ENCODE results near the gene CSMD2.

The CSMD2 gene

GRCh38 chr1:34005309-34005708 is 159.7 kb downstream of the CSMD2 start:
- Histone ChIP-seq H4K20me1 (ENCODE audit: insufficient read depth, low read length) (no peaks in the 10 kb centered on the region), H3K4me1 (ENCODE audit: low read length) (no peaks in the 10 kb centered on the region), H3K27ac (ENCODE audit: low read length) (no peak overlapping the region), H3K9me3 (replicated peaks; ENCODE audit: insufficient read depth, low read length) (no peaks in the 10 kb centered on the region), H3F3A (ENCODE audit: insufficient read depth, low read length) (no peaks in the 10 kb centered on the region), H3K27me3 (replicated peaks; ENCODE audit: insufficient read depth, low read length) (peaks cover 13% of the 10 kb centered on the region), H3K4me3 (ENCODE audit: low read length) (no peak overlapping the region), H3K9ac (ENCODE audit: low read length) (no peak overlapping the region), H3K36me3 (replicated peaks; ENCODE audit: insufficient read depth, low read length) (no peaks in the 10 kb centered on the region), H3K4me2 (ENCODE audit: low read depth, low read length) (no peak overlapping the region), H2AFZ (ENCODE audit: low read length) (no peak overlapping the region), H3K79me2 (ENCODE audit: low read length) (no peaks in the 10 kb centered on the region), H3K9me2 (replicated peaks; ENCODE audit: insufficient read depth, low read length) (no peaks in the 10 kb centered on the region)
- TF ChIP-seq CTCF (IDR thresholded peaks at IDR 0.05; ENCODE audit: low read length) (no peak), EZH2phosphoT487 (IDR thresholded peaks at IDR 0.05; ENCODE audit: low read length) (no peak), EZH2 (optimal IDR thresholded peaks at IDR 0.05; ENCODE audit: low read depth, low read length) (no peak)
- DNase-seq, result no peak

GRCh38 chr1:34002810-34003209 is 162.2 kb downstream of the CSMD2 start:
- H3K9me2 ChIP-seq (replicated peaks; ENCODE audit: insufficient read depth, low read length), result no peaks in the 10 kb centered on the region
- no peaks in the 10 kb centered on the region for H3K36me3 ChIP-seq (replicated peaks; ENCODE audit: insufficient read depth, low read length)
- no peaks in the 10 kb centered on the region for H3K79me2 ChIP-seq (ENCODE audit: low read length)
- DNase-seq, result peak; percentile 16
- H3K9ac ChIP-seq (ENCODE audit: low read length), result no peak overlapping the region
- H4K20me1 ChIP-seq (ENCODE audit: insufficient read depth, low read length), result no peaks in the 10 kb centered on the region
- H3K9me3 ChIP-seq (replicated peaks; ENCODE audit: insufficient read depth, low read length), result no peaks in the 10 kb centered on the region
- no peaks in the 10 kb centered on the region for H3K4me1 ChIP-seq (ENCODE audit: low read length)
- no peak overlapping the region for H3K27ac ChIP-seq (ENCODE audit: low read length)
- no peak overlapping the region for H3K4me2 ChIP-seq (ENCODE audit: low read depth, low read length)
- no peak for TF ChIP-seq EZH2phosphoT487 (IDR thresholded peaks at IDR 0.05; ENCODE audit: low read length)
- TF ChIP-seq CTCF (IDR thresholded peaks at IDR 0.05; ENCODE audit: low read length), result no peak
- no peak for TF ChIP-seq EZH2 (optimal IDR thresholded peaks at IDR 0.05; ENCODE audit: low read depth, low read length)
- no peaks in the 10 kb centered on the region for H3F3A ChIP-seq (ENCODE audit: insufficient read depth, low read length)
- no peak overlapping the region for H3K4me3 ChIP-seq (ENCODE audit: low read length)
- H2AFZ ChIP-seq (ENCODE audit: low read length), result no peak overlapping the region
- H3K27me3 ChIP-seq (replicated peaks; ENCODE audit: insufficient read depth, low read length), result peaks cover 10% of the 10 kb centered on the region

GRCh38 chr1:33997127-33998036 is 167.6 kb downstream of the CSMD2 start:
- Histone ChIP-seq H3K9ac (ENCODE audit: low read length) (no peak overlapping the region), H3K36me3 (replicated peaks; ENCODE audit: insufficient read depth, low read length) (no peaks in the 10 kb centered on the region), H3K27me3 (replicated peaks; ENCODE audit: insufficient read depth, low read length) (peaks cover 10% of the 10 kb centered on the region), H3K9me2 (replicated peaks; ENCODE audit: insufficient read depth, low read length) (no peaks in the 10 kb centered on the region), H3K27ac (ENCODE audit: low read length) (no peak overlapping the region), H3K4me2 (ENCODE audit: low read depth, low read length) (no peak overlapping the region), H2AFZ (ENCODE audit: low read length) (no peak overlapping the region), H3K79me2 (ENCODE audit: low read length) (no peaks in the 10 kb centered on the region), H4K20me1 (ENCODE audit: insufficient read depth, low read length) (no peaks in the 10 kb centered on the region), H3K4me1 (ENCODE audit: low read length) (no peaks in the 10 kb centered on the region), H3F3A (ENCODE audit: insufficient read depth, low read length) (no peaks in the 10 kb centered on the region), H3K4me3 (ENCODE audit: low read length) (no peak overlapping the region), H3K9me3 (replicated peaks; ENCODE audit: insufficient read depth, low read length) (no peaks in the 10 kb centered on the region)
- no peak for DNase-seq
- TF ChIP-seq CTCF (IDR thresholded peaks at IDR 0.05; ENCODE audit: low read length), result no peak
- no peak for TF ChIP-seq EZH2 (optimal IDR thresholded peaks at IDR 0.05; ENCODE audit: low read depth, low read length)
- TF ChIP-seq EZH2phosphoT487 (IDR thresholded peaks at IDR 0.05; ENCODE audit: low read length), result no peak

All from MM.1S (cell line).